ENCODE data around the gene ADAMTSL2.
"Not testable (repeated sequence)": the region's sequence is repeated elsewhere in the genome, so short reads cannot be mapped to it uniquely, and the experiment has no call there.

ADAMTSL2 gene

DNA sequence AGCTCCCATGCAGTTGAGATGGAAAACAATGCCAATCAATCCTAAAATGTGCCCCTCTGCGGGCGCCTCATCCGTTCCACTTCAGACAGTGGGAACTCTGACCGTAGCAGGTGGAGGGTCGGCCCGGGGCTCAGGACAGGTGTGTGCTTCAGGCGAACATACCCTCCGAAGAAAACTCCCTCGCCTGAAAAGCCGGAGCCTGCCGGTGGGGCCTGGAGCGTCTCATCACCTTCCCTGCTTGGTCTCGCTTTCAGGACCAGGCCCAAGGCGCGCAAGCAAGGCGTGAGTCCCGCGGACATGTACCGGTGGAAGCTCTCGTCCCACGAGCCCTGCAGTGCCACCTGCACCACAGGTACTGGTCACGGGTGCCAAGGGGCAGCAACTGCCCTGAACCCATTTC, 26.4 kb downstream of the ADAMTSL2 start:
- no peak for DNase-seq

DNA sequence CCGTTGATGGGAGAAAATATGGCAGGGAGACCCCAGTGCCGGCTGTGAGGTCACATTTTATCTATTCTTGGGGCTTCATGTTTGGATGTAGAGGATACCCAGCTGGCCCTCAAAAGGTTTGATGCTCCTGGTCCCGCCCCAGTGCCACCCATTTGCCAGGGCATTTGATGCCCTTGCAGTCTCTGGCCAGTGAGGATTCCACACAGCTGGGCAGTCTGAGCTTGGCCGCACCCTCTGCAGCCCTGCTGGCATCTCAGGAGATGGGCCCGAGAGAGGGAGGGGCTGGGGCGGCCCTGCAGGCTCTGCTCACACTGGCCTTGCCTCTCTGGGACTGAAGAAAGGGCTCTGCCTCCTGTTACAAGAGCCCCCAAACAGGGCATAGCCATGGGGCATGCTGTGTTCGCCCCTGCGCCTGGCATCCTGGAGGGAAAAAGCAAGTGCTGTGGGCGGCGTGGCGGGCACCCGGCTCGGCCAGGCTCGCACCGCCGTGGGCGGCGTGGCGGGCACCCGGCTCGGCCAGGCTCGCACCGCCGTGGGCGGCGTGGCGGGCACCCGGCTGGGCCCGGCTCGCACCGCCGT, 27.6 kb downstream of the ADAMTSL2 start:
- DNase-seq: no peak

DNA sequence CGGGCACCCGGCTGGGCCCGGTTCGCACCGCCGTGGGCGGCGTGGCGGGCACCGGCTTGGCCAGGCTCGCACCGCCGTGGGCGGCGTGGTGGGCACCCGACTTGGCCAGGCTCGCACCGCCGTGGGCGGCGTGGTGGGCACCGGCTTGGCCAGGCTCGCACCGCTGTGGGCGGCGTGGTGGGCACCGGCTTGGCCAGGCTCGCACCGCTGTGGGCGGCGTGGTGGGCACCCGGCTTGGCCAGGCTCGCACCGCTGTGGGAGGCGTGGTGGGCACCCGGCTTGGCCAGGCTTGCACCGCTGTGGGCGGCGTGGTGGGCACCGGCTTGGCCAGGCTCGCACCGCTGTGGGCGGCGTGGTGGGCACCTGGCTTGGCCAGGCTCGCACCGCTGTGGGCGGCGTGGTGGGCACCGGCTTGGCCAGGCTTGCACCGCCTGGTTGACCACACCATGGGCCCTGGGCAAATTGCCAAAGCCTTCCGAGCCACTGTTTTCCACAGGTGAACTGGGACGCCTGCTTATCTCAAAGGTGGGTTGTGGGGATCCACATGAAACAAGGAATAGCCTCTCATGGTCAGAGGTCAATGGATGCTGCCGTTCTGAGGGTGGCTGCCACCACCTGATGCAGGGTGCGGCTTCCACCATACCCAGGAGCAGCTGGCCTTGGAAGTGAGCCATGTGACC, 28.2 kb downstream of the ADAMTSL2 start:
- DNase-seq: no peak

DNA sequence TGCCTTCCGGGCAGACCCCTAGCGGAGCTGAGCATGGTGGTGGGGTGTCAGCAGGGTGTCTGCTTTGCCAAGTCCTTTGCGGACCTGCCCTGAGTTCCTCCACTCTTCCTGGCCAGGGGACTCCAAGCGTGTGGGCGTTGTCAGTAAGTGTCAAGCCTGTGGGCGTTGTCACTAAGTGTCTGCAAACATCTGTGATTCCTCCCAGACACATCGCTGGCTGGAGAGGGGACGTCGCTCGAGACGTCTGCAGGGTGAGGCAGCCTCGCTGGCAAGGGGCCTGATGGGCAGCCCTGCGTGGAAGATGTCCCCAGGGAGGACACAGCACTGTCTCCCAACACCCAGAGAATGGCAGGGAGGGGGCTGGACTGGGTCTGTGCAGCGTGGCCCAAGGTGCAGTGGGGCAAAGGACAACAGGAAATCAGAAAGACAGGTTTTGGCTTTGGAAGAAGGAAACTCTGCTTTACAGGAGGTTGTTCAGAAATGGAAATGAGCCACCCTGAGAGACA, 28.8 kb downstream of the ADAMTSL2 start:
- peak in 1 of 2 experiments; percentile 50 for DNase-seq

DNA sequence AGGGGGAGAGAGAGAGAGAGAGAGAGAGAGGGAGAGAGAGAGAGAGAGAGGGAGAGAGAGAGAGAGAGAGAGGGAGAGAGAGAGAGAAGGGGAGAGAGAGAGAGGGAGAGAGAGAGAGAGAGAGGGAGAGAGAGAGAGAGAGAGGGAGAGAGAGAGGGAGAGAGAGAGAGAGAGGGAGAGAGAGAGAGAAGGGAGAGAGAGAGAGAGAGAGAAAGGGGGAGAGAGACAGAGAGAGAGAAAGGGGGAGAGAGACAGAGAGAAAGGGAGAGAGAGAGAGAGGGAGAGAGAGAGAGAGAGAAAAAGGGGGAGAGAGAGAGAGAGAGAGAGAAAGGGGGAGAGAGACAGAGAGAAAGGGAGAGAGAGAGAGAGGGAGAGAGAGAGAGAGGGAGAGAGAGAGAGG, 29.3 kb downstream of the ADAMTSL2 start:
- DNase-seq: not testable (repeated sequence)

DNA sequence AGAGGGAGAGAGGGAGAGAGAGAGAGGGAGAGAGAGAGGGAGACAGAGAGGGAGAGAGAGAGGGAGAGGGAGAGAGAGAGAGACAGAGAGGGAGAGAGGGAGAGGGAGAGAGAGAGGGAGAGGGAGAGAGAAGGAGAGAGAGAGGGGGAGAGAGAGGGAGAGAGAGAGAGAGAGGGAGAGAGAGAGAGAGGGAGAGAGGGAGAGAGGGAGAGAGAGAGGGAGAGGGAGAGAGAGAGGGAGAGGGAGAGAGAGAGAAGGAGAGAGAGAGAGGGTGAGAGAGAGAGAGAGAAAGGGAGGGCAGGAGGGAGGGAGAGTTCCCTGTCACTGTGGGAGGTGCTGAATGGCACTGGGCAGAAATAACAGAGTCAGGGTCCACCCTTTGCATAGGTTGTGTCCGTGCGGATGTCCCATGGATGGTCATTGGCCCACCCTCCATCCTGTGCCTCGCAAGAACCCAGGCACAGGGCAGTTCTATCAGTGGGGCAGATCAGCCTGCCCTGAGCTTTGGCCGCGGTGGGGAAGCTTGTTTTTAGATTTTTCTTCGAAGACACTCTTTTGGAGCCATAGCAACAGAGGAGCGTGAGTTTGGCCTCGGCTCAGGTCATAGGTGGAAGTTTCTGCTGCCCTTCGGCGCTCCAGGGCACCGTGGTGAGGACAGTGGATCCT, 30.1 kb downstream of the ADAMTSL2 start:
- DNase-seq: no peak

DNA sequence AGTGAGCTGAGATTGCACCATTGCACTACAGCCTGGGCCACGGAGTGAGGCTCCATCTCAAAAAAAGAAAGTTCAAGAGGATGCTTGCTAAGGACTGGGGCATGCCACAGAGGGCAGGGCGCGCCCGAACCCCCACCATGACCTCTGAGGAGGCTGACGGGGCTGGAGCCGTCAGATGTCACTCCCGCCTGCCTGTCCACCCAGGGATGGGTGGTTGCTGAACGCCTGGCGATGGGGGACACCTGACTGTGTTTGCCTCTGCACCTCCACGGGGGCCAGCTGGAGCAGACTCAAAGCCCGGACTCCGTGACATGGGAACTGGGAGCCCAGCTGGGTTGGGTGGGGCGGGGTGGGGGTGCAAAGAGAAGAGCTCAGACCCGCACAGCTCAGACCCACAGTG, 31.9 kb downstream of the ADAMTSL2 start:
- no peak for DNase-seq

DNA sequence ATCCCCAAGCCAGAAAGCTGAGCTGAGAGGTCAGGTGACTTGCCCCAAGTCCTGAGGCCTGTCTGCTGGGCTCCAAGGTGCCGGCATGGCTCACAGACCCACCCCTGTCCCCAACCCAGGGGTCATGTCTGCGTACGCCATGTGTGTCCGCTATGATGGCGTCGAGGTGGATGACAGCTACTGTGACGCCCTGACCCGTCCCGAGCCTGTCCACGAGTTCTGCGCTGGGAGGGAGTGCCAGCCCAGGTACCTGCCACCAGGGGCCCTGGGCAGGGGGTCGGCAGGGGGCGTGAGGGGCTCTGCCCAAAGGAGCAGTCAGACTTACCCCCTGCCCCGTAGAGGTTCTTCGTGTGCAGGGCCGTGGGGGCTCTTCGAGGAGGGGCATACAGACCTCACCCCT, 32.3 kb downstream of the ADAMTSL2 start:
- no peak for DNase-seq

DNA sequence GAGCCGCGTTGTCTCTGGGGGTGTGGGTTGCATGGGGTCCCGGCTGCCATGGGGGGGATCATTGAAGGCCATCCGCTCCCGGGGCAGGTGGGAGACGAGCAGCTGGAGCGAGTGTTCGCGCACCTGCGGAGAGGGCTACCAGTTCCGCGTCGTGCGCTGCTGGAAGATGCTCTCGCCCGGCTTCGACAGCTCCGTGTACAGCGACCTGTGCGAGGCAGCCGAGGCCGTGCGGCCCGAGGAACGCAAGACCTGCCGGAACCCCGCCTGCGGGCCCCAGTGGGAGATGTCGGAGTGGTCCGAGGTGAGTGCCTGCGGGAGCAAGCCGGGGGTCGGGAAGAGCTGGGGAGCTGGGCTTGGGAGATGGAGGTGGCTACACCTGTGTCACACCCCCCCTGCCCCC, 33.7 kb downstream of the ADAMTSL2 start:
- DNase-seq: no peak

DNA sequence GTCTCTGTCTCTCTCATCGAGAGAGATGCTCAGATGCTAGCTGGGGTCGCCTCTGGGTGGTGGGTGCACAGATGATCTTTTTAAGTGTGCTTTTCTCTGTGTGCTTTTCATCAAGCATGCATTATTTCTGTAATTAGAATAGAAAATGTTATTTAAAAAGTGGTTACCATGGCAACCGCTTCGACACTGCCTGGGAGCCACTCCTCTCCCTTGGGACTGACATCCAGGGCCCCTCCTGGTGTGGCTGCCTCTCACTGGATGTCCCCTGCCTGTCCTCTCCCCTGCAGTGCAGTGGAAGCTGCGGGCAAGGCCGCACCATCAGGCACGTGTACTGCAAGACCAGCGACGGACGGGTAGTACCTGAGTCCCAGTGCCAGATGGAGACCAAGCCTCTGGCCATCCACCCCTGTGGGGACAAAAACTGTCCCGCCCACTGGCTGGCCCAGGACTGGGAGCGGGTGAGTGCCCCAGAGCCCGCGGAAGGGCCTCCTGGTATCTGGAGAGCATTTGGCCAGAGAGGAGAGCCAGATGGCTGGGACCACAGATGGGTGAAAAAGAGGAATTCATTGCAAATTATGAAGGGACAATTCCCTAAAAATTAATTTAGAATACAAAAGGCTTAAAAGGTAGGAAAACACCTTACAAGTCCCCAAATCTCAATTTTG, 34.7 kb downstream of the ADAMTSL2 start:
- DNase-seq: peak; percentile 54 to 71

DNA sequence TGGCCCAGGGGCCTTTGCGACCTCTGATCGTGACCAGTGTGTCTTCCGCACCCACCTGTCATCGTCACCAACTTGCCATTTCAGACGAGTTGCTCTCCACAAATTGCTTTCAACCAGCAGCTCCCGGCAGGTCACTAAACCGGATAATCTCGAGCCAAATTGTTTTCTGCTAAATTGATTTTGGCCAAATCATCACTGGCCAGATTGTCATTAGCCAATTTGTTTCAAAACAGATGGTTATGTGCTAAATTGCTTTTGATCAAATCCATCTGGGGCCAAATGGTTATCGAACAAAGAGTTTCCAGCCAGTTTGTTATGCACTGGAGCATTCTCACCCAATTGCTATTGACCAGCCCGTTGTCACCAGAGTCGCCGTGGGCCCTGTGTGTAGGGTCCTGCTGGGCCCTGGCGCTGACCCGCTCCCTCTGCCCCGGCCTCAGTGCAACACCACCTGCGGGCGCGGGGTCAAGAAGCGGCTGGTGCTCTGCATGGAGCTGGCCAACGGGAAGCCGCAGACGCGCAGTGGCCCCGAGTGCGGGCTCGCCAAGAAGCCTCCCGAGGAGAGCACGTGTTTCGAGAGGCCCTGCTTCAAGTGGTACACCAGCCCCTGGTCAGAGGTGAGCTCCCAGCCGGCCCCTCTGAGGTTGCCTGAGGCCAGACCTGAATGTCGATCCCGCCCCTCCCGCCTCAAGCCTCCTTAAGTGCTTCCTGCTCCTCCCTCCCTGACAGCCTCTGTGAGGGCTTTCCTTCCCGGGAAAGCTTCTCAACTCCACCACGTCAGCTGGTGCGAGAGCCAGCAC, 35.6 kb downstream of the ADAMTSL2 start:
- DNase-seq: peak; percentile 72 to 78

DNA sequence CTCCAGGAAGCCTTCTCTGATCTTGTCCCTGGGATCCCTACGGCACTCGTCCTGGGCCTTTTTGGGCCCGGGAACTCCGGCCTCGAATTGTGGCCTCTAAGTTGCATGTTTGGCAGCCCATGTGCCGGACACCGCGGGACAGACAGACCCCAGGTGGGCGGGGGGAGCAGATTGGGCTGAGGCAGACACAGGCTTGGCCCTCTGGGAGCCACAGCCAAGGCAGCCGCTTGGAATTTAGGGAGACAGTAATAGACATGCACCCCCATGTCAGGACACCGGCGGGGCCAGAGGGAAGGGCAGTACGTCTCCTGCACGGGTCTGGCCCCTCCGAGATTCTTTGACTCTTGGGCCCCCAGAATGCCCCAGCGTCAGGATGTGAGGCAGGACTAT, 36.2 kb downstream of the ADAMTSL2 start:
- no peak for DNase-seq

DNA sequence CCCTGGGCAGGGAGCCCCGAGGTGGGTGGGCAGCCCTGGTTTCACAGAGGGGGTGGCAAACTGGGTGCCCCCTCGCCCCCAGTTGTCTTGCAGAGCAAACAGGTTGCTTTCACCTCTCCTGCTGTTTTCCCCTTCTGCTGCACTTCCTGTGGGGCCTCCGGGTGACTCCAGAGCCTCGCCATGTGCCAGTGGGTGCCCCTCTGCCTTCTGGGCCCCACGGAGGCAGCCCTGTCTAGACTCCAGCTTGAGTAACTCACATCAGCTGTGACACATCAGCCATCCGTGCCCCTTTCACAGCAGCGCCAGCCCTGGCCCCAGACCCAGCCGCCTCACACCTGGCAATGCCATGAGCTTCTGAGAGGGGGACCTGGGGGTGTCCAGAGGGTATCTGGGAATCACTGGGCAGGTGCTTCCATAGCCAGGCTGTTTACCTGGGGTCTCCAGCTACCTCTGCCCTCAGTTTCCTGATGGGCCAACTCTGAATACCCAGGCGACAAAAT, 36.9 kb downstream of the ADAMTSL2 start:
- no peak for DNase-seq

DNA sequence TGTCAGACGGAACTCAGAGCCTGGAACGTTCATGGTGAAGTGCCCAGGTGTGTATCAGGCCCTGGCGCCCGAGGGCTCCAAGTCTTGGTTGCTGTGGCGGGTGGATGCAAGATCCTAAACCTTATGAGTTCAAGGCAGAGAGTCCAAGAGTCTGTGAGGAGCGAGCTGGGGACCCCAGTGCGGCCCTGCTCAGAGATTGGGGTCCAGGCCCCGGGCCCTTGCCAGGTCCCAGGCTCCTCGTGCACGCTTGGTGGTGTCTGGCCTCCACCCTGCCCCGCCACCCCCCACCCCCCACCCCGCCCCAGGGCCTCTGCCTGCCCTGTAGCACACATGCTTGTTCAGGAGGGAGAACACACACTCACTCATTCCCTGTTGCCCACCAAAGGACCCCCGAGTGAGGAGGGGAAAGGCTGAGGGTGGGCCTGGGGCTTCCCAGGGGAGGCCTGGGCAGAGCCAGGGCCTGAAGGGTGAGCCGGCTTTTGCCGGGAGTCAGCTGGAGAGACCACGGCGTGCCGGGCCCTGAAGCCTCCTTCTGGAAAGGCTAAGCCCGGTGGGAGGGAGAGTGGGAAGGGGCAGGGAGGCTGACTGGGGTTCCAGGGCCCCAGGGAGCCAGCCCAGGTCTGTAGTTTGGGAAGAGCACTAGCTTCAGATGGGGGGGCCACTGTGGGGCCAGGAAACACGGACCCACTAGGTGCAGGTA, 37.5 kb downstream of the ADAMTSL2 start:
- no peak for DNase-seq

DNA sequence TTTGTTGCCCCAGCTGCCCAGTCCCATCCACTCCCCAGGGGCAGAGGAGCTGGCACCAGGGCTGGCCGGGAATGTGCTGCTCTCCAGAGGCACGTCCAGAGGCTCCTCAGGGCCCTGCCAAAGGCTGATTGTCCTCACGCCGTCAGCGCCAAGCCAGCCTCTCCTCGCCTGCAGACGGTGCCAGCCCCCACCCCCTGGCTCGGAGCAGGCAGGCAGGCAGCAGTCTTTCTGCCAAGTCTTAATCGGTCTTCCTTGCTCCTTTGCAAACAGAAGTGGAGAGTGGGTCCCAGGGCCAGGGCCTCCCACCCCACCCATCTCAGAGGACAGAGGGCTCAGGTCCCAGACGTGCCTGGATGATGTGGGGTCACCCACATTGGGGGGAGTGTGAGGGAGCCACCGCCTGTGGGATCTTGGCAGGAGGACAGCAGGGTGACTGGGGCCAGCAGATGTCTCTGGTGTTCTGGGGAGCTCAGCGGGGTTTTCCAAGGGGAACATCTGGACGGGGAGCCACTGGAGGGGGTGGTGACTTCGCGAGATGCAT, 38.4 kb downstream of the ADAMTSL2 start:
- peak in 1 of 2 experiments; percentile 58 for DNase-seq

DNA sequence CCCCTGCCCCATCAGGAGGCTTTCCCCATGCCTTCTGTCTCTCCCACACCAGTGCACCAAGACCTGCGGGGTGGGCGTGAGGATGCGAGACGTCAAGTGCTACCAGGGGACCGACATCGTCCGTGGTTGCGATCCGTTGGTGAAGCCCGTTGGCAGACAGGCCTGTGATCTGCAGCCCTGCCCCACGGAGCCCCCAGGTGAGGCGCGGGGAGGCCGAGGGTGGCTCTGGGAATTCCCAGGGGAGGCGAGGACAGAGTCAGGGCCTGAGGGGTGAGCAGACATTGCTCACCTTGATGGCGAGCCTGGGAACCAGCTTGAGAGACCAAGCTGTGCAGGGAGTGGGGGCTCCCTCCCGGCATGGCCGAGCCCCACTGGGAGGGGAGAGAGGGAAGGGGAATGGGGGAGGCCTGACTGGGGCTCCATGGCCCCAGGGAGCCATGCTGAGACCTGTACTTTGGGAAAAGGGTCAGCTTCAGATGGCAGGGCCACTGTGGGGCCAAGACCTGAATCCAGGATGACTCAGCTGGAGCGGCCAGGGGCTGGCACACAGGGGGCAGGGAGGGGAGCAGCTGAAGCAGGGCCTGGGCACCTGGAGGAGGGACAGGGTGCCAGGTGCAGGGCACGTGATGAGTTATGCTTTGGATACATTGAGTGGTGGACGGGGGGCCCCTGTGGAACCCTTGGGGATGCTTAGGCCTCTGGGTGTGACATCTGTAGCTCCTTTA, 39.4 kb downstream of the ADAMTSL2 start:
- no peak for DNase-seq

DNA sequence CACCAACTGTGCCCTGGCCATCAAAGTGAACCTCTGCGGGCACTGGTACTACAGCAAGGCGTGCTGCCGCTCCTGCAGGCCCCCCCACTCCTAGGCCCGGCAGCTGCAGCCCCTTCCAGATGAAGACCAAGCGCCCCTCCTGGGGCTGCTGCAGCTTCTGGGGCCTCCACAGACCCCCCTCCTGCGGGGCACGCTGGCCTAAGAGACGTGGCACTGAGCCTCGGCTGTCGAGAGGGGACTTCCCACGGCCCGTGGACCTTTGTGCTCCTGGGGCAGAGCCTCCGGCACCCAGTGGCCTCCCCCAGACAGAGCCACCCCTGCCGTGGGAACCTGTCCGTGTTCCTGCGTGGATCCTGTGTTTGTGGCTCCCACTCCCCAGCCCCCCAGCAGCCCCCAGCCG, 40.3 kb downstream of the ADAMTSL2 start:
- no peak for DNase-seq

DNA sequence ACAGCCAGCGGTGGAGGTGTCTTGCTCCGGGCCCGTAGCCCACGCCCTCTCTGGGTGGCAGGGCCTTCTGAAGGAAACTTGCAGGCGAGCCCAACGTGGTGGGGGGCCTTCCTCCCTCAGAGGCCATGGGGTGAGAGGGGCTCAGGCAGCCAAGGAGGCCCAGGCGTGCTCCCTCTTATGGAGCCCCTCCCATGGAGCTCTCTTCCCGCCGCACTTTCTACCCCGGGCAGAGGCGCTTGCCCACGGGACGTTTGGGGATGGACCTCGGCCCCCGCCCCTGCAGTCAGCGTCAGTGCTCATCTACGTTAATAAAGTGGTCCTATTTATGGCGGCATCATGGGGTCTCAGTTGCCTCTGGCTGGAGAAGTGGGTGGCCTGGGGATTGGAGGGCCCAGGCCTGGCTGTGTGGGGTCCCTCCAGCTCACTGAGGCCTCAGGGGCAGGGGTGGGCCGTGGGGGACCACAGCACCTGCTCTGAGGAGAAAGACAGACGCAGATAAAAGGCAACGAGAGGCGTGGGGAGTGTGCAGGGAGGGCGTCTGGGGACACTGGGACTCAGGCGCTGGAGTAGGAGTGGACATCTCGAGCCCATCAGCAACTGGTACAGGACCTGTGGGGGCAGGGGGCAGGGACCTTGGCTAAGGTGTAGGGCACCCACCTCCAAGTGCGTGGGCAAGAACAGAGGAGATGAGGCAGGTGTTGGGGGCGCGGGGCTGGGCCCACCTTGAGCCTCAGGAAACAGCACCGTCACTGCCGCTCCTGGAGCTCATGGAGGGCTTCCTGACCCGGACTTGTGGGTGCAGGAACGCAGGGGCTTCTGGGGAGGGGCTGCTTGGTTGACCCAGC, 40.9 kb downstream of the ADAMTSL2 start:
- DNase-seq: no peak

DNA sequence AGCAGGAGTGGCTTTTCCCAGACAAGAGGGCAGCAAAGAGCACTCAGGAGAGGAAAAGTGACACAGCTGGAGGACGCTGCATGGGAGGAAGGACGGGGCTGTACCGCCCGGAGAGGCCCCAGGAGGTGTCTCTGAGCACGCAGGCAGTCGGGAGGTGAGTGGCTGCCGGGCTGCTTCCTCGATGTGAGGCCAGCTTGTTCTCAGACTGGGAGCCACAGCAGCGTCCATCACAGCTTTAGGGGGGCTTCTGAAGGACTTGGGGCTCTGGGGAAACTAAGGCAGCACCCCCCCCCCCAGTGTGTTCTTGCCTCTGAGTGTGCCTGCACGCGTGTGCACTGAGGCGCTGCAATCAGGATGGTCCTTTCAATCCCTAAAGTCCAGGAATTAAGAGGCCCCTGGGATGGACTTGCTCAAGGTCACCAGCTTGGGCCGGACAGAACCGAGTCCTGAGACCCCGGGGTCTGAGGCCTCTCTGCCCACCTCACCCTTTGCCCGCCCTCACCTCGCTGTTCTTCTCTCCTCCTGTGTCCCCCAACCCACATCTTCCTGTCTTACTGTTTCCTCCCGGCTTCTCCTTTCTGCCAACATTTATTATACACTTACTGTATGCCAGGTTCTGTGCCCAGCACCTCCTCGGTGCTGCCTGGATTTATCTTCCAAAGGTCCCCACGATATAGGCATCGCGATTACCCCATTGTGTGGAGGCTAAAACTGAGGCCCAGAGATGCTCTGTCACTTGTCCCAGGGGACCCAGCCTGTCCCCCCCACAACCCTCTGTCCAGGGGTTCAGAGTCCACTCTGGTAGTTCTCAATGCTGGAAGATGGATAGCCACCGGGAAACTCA, 41.7 kb downstream of the ADAMTSL2 start:
- DNase-seq: no peak

Measured in NCI-H524 (cell line).